ENCODE results near the gene PRICKLE4.
"Not testable (repeated sequence)": the region's sequence is repeated elsewhere in the genome, so short reads cannot be mapped to it uniquely, and the experiment has no call there.

PRICKLE4 gene

GRCh38 chr6:41801380-41801779, 20.8 kb downstream of the PRICKLE4 start:
- no peak for DNase-seq

DNA sequence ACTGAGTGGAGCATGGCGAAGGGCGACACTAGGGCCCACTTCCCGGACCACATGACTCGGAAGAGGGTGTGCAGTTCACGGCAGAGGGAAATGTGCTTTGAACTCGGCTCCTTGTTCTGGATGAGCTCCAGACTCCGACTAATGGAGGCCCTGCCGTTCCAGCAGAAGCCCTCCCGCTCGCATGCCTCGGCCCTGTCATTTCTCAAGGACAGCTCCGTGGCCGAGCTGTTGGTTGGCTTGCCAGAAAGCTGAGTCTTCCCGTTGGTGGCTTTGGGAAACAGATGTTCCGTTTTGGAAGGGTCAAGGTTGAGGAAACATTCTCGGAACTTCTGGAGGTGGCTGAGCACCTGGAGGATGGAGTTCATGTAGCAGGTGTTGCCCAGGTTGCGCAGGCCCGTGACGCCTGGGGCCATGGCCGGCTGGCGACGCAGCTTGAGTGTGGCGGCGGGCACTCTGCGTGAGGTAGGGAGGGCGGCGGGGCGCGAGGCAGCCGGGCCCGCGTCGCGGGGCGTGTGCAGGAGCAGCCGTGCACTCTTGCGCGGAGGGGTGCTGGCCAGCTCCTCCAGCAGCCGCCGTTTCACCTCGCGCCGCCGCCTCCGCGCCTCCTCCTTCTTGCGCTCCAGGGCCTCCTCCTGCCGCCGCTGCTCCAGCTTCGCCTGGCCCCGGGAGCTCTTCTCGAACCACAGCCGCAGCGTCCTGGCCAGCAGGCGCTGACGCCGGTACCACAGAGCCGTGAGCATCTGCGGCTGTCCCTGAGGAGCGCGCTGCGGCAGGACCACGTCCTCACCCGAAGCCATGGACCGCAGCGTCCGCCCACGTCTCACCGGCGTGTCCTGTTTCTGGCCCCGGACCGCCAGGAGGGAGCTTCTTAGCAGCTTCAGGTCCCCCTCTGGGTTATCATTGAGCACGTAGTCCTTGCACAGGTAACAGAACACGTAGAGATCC, 25.5 kb downstream of the PRICKLE4 start:
- no peak for DNase-seq

- no peak for DNase-seq
These were observed 30.5 kb downstream of the PRICKLE4 start for GRCh38 chr6:41811095-41811494.

GRCh38 chr6:41811946-41812345, 31.4 kb downstream of the PRICKLE4 start:
- not testable (repeated sequence) for DNase-seq

DNA sequence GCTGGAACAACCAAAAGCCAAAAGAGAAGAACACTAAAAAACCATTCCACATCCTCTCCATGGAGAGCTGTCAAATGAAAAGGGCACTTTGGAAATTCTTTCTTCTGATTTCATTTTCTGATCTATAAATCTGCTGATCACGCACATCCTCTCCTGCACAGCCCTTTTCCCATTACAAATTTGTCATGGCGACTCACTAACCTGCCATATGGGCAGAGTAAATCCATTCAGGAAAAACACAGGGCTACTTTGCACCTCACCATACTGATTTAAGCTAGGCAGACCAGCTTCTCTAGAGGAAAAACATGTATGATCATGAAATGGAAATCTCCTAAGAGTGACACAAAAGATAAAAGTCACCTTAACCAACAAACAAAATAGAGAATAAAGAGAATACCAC, 32.9 kb downstream of the PRICKLE4 start:
- DNase-seq: no peak

- no peak for DNase-seq
These were observed 33.4 kb downstream of the PRICKLE4 start for GRCh38 chr6:41813956-41814355.

GRCh38 chr6:41814629-41815028, 34.0 kb downstream of the PRICKLE4 start:
- DNase-seq: no peak

GRCh38 chr6:41815587-41815986, 35.0 kb downstream of the PRICKLE4 start:
- DNase-seq: no peak

DNA sequence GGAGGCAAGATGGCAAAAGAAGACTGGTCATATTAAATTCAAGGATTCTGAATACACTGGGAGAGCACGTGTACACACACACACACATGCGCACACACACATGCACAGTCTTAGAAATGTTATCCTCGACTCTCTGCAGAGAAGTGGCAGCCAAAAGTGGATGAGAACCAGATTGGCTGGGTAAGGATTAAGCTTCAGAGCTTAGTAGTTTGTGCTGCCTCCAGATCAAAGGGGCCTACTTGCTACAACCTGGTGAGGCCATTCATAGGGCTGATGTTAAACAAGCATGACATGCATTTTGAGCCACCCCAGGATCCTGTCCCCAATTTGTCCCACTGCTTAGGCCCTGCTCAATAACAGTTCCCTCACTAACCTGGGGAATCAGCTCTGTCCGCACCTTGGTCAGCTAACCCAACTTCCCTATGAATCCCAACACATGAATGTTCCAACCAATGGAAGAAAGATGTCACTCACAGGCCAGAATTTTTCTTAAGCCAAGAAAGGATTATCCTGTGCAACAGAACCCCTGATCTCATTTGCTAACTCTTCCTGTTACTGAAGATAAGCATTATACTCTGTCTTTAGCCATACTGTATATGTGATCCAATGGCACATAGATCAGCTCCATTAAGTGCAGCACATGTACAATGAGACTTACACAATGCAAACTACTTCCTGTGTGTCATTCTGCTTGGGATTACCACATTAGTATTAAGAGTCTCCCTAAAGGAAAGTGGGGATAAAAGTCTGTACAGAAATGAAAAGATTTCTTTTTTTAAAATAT, 37.9 kb downstream of the PRICKLE4 start:
- no peak for DNase-seq

- DNase-seq: no peak
These were observed 40.7 kb downstream of the PRICKLE4 start for GRCh38 chr6:41821266-41821665.

DNA sequence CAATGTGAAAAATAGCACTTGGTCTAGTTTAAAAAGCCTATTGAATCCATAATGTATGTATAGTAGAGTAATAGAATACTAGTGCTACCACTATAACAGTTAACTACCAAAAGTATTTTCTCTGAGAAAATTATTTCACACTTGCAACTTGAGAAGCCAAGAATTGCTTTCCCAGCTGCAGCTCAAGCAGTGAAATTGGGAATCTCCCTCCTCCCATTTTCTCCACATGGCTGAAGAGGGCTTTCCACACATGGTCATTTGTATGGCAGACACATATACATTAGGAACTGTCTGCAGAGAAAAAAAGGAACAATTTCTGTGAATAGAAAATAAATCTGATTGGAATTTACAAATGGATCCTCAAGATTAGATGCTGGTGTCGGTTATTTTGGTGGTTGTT, 41.4 kb downstream of the PRICKLE4 start:
- DNase-seq: no peak

GRCh38 chr6:41823178-41823577, 42.6 kb downstream of the PRICKLE4 start:
- no peak for DNase-seq

GRCh38 chr6:41824571-41825569, 44.3 kb downstream of the PRICKLE4 start:
- DNase-seq: no peak

DNA sequence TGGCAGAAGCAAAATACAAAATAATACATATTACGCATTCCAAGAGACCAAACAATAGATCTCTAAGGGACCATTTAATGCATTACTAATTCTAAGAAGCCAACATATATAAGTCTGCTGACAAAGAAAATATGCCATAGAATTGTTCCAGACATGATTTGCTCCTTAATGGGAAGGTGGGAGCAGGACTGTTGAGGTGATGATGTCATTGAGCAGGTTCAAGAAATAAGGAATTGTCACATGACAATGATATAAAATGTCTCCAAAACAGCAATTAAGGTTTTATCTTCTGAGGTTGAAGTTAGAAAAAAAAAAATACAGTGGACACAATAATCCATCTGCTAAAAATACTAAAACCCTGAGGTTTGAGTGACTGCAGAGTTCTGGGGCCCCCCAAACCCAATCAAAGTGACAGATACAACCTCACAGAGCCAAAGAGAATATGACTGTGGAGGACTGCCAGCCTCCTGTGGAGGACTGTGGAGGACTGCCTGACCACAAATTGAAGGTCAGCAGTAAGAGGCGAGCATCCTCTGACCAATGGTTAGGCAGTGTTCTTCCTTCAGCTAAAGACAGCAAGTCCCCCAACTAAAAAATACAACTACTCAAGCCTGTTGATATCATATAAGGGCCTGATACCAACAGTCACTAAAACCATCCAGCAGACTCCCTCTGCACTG, 45.9 kb downstream of the PRICKLE4 start:
- no peak for DNase-seq

DNA sequence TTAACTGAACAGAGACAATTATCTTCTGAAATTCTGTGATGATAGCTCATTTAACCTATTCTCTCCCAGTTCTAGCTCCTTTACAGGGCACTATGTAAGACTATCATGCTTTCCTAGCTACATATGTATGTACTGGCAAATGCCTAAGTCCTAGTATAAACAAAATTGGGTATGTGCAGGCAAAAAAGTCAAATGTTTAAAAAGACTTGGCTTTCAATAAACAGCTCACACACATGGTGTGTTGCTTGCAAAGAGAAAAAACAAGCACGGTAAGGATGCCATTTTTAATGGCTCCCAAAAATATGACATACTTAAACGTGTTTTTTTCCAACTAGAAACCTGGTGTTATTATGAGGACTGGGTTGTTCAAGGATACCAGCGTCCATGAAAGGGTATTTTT, 51.7 kb downstream of the PRICKLE4 start:
- no peak for DNase-seq

DNA sequence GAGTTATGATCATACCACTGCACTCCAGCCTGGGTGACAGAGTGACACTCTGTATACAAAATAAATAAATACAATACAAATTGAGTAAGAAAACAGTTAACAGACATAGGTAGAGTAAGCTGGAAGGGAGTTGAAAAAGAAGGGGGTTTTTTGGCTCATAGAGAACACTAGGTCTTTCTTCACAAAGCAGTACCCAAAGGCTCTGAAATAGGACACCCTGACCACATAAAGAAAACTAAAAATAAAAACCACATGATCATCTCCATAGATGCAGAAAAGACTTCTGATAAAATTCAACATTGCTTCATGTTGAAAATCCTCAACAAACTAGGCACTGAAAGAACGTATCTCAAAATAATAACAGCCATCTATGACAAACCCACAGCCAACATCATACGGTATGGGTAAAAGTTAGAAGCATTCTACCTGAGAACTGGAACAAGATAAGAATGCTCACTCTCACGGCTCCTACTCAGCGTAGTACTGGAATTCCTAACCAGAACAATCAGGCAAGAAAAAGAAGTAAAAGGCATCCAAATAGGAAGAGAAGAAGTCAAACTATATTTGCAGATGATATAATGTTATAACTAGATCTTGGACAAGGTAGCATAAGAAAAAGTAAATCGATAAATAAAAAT, 55.6 kb downstream of the PRICKLE4 start:
- no peak for DNase-seq

- DNase-seq: no peak
These were observed 56.1 kb downstream of the PRICKLE4 start for GRCh38 chr6:41836660-41837052.
